SU-DHL-6 (cell line): ENCODE data around the gene HHIPL2.

ENCODE experiments used
- CTCF ChIP-seq: fragments of 200-600 bp; sonication (generic); IDR thresholded peaks from one replicate; pipeline ENCODE4 v1.5.1; 2017; ENCODE audit warnings: antibody characterized with exemption, mild to moderate bottlenecking, low read length, moderate library complexity; ENCODE audit not compliant: insufficient read depth, poor library complexity, severe bottlenecking
- EZH2phosphoT487 ChIP-seq: fragments of 200-600 bp; sonication (generic), shearing (Covaris generic); conservative IDR thresholded peaks from 2 replicates; pipeline ENCODE4 v1.6.1; 2018; ENCODE audit warnings: mild to moderate bottlenecking, antibody characterized with exemption, low read length, moderate library complexity, mixed read lengths

GRCh38 chr1:222554177-222554576 lies 6.3 kb upstream of the HHIPL2 start:
- no peak for TF ChIP-seq CTCF
- TF ChIP-seq EZH2phosphoT487: no peak
